ENCODE results near the gene LECT2.

The LECT2 gene

DNA sequence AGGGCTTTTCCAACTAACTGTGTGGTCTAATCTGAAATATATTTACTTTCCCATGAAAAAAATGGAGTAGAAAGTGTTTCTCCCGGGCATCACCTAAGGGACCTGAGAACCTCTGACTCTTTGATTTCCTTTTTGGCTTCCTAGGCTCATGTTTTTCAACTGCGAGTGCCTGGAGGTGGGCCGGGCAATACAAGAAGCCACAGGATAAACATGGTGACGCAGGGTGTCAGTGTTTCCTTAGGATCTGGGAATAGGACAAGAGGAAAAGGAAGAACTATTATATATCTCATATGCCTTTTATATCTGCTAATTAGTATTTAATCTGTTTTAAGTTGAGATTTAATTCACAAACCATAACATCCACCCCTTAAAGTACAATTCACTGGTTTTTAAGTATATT, 11.4 kb upstream of the LECT2 start:
- no peaks in the 10 kb centered on the region for H3K27me3 ChIP-seq (ENCODE audit: insufficient read depth, poor library complexity, severe bottlenecking)

DNA sequence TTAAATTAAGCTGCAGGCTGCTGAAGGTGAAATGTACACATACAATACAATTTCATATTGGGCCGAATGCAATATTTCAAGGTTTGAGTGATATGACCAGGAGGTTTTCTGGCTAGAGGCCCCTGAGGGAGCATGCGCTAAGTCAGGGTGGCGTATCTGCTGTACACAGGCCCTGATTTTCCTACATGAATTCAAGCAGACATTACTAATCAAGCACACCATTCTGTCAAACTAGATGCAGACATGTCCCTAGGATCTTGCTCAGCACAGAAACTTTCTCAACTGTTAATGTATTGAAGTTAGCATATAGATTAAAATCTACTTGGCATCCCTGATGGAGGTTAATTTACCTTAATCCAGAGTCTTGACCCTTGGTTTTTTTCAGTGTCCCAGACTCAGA, 10.7 kb upstream of the LECT2 start:
- H3K27me3 ChIP-seq (ENCODE audit: insufficient read depth, poor library complexity, severe bottlenecking): no peaks in the 10 kb centered on the region
- H3K4me3 ChIP-seq (replicated peaks; ENCODE audit: insufficient read depth, low read length): no peak overlapping the region
- TF ChIP-seq POLR2AphosphoS5 (IDR thresholded peaks at IDR 0.05; ENCODE audit: low read depth): no peak
- TF ChIP-seq GABPA (IDR thresholded peaks at IDR 0.05; ENCODE audit: low read depth): no peak
- TF ChIP-seq, protein P1, sequence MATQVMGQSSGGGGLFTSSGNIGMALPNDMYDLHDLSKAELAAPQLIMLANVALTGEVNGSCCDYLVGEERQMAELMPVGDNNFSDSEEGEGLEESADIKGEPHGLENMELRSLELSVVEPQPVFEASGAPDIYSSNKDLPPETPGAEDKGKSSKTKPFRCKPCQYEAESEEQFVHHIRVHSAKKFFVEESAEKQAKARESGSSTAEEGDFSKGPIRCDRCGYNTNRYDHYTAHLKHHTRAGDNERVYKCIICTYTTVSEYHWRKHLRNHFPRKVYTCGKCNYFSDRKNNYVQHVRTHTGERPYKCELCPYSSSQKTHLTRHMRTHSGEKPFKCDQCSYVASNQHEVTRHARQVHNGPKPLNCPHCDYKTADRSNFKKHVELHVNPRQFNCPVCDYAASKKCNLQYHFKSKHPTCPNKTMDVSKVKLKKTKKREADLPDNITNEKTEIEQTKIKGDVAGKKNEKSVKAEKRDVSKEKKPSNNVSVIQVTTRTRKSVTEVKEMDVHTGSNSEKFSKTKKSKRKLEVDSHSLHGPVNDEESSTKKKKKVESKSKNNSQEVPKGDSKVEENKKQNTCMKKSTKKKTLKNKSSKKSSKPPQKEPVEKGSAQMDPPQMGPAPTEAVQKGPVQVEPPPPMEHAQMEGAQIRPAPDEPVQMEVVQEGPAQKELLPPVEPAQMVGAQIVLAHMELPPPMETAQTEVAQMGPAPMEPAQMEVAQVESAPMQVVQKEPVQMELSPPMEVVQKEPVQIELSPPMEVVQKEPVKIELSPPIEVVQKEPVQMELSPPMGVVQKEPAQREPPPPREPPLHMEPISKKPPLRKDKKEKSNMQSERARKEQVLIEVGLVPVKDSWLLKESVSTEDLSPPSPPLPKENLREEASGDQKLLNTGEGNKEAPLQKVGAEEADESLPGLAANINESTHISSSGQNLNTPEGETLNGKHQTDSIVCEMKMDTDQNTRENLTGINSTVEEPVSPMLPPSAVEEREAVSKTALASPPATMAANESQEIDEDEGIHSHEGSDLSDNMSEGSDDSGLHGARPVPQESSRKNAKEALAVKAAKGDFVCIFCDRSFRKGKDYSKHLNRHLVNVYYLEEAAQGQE (IDR thresholded peaks at IDR 0.05; ENCODE audit: insufficient replicate concordance, low read depth): no peak
- TF ChIP-seq, protein P2, sequence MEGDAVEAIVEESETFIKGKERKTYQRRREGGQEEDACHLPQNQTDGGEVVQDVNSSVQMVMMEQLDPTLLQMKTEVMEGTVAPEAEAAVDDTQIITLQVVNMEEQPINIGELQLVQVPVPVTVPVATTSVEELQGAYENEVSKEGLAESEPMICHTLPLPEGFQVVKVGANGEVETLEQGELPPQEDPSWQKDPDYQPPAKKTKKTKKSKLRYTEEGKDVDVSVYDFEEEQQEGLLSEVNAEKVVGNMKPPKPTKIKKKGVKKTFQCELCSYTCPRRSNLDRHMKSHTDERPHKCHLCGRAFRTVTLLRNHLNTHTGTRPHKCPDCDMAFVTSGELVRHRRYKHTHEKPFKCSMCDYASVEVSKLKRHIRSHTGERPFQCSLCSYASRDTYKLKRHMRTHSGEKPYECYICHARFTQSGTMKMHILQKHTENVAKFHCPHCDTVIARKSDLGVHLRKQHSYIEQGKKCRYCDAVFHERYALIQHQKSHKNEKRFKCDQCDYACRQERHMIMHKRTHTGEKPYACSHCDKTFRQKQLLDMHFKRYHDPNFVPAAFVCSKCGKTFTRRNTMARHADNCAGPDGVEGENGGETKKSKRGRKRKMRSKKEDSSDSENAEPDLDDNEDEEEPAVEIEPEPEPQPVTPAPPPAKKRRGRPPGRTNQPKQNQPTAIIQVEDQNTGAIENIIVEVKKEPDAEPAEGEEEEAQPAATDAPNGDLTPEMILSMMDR (IDR thresholded peaks at IDR 0.05; ENCODE audit: insufficient read depth, low read length): no peak
- TF ChIP-seq SPI1 (IDR thresholded peaks at IDR 0.05; ENCODE audit: borderline replicate concordance, low read depth): no peak
- no peak overlapping the region for H3K27ac ChIP-seq (replicated peaks)
- no peak for DNase-seq (ENCODE audit: low read depth in 1 of 2, low spot score in 1 of 2)

More for the DNA sequence above, 11.4 kb upstream of the LECT2 start:
- Histone ChIP-seq H3K4me3 (replicated peaks; ENCODE audit: insufficient read depth, low read length) (no peak overlapping the region), H3K27ac (replicated peaks) (no peak overlapping the region)
- TF ChIP-seq, protein P2 (IDR thresholded peaks at IDR 0.05; ENCODE audit: insufficient read depth, low read length): no peak
- no peak for TF ChIP-seq POLR2AphosphoS5 (IDR thresholded peaks at IDR 0.05; ENCODE audit: low read depth)
- TF ChIP-seq SPI1 (IDR thresholded peaks at IDR 0.05; ENCODE audit: borderline replicate concordance, low read depth): no peak
- TF ChIP-seq GABPA (IDR thresholded peaks at IDR 0.05; ENCODE audit: low read depth): no peak
- TF ChIP-seq, protein P1 (IDR thresholded peaks at IDR 0.05; ENCODE audit: insufficient replicate concordance, low read depth): no peak
- DNase-seq (ENCODE audit: low read depth in 1 of 2, low spot score in 1 of 2): no peak

DNA sequence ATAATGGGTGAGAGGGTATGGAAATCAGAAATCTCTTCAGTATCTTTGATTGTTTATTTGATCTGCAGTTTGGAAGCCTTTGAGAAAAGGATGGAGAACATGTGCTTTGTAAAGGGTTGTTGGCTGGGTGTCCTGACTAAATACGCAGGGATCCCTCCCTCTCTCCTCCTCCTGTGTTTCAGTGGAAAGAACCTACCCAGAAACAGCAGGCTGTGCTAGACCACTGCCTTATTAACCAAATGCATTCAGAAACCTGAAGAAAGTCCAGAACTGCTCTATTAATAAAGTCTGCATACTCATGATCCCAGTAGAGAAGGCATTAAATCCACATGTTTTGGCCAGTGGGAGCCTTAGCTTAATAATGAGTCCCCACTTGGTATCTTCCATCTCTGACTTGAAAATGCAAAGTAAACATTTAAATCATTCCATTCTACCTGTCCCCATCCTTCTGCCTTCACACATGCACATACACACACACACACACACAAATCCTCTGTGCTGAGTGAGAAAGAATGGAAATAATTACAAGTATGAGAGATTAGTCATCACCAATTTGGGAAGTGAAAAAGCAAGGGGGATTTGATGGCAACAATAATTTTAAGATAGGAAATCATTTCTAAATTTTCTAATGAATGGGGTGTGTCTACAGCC, 10.0 kb upstream of the LECT2 start:
- Histone ChIP-seq H3K27ac (replicated peaks) (no peak overlapping the region), H3K27me3 (ENCODE audit: insufficient read depth, poor library complexity, severe bottlenecking) (no peaks in the 10 kb centered on the region), H3K4me3 (replicated peaks; ENCODE audit: insufficient read depth, low read length) (no peak overlapping the region)
- DNase-seq (ENCODE audit: low read depth in 1 of 2, low spot score in 1 of 2): no peak
- TF ChIP-seq, protein P2 (IDR thresholded peaks at IDR 0.05; ENCODE audit: insufficient read depth, low read length): no peak
- TF ChIP-seq POLR2AphosphoS5 (IDR thresholded peaks at IDR 0.05; ENCODE audit: low read depth) (no peak), SPI1 (IDR thresholded peaks at IDR 0.05; ENCODE audit: borderline replicate concordance, low read depth) (no peak), GABPA (IDR thresholded peaks at IDR 0.05; ENCODE audit: low read depth) (no peak)
- TF ChIP-seq, protein P1 (IDR thresholded peaks at IDR 0.05; ENCODE audit: insufficient replicate concordance, low read depth): no peak
